ENCODE data around the gene ZNRD2.
"Not testable (repeated sequence)": the region's sequence is repeated elsewhere in the genome, so short reads cannot be mapped to it uniquely, and the experiment has no call there.

Gene ZNRD2

DNA sequence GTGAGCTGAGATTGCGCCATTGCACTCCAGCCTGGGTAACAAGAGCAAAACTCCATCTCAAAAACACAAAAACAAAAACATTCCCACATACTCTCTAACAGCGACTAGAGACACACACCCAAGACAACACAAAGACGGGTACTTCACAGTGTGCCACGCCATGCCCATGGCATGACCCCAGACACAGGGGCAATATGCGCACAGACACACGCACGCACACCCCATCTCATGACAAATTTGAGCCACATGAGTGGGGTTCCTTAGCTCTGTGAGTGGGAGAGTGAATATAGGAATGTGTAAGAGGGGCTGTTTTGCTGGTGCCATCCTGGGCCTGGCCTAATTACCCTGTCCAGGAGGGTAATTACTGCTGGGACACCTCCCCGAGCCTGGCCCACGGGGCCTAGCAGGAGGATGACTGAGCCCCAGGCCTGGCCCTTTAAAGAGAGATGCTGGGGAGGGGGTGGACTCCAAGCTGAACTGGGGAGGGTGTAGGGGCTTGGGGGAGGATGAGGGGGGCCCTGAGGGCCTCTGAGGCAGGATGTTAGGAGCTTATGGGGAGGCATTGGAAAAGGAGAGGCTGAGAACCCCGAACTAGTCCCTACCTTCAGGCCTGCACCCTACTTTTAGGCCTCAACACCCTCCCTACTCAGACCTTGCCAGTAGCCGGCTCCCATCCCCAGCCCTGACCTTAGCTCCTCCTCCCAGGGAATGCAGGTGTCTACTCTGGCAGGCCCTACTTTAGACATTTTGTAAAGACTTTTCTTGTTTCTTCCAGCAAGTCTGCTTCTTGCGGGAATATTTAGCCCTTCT lies 13.6 kb upstream of the ZNRD2 start:
- DNase-seq: no peak

- DNase-seq: no peak
Measured at GRCh38 chr11:65557280-65558001, 12.8 kb upstream of the ZNRD2 start.

DNA sequence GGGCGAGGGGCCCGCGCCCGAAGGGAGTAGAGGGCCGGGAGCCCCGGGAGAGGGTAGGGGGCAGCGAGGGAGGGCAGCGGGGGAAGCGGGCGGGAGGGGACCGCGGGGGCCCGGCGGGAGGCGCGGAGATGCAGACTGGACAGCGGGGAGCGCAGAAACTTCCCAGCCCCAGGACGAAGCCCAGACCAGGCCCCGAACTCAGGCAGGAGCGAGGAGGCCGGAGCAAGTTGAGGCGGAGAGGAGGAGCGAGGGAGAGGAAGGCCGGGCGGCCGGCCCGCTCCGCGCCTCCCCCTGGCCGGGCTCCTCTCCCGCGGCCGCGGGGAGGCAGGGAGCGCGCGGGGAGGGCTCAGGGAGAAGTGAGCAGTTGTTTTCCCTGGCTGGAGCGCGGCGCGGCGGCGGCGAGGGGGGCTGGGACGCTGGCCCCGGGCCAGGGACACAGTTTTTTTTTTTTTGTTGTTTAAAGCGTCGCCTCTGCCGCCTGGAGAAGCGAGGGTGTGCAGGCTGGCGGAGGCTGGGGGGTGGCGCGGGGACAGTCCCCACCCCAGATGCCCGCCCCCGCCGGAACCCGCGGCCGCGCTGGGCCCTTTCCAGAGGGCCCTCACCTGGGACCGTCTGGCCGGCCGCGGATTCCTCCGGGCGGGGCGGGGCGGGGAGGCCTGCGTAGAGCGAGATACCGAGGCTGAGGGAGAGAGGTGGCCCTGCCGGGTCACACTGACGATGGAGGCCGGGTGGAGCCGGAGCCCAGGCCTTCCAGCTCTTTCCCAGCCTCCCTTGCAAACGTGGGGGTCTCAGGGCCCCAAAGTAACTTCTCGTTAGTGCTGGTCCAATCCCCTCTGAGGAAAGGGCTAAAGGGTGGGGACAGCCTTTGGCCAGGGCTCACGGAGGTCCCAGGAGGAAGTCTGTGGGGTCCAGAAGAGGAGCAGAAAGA lies 12.0 kb upstream of the ZNRD2 start, which contains the start of gene LTBP3:
TSS of gene LTBP3 (minus strand) at position 358 of the 928 bp plus-strand sequence. CDS start 400 bp downstream, outside the sequence.
- peak; percentile 66 for DNase-seq

- DNase-seq: peak; percentile 69
Measured at GRCh38 chr11:65558930-65559509, 11.3 kb upstream of the ZNRD2 start.

GRCh38 chr11:65559535-65559934 lies 10.7 kb upstream of the ZNRD2 start:
- DNase-seq: peak; percentile 58

GRCh38 chr11:65559951-65560537 lies 10.2 kb upstream of the ZNRD2 start:
- DNase-seq: no peak

DNA sequence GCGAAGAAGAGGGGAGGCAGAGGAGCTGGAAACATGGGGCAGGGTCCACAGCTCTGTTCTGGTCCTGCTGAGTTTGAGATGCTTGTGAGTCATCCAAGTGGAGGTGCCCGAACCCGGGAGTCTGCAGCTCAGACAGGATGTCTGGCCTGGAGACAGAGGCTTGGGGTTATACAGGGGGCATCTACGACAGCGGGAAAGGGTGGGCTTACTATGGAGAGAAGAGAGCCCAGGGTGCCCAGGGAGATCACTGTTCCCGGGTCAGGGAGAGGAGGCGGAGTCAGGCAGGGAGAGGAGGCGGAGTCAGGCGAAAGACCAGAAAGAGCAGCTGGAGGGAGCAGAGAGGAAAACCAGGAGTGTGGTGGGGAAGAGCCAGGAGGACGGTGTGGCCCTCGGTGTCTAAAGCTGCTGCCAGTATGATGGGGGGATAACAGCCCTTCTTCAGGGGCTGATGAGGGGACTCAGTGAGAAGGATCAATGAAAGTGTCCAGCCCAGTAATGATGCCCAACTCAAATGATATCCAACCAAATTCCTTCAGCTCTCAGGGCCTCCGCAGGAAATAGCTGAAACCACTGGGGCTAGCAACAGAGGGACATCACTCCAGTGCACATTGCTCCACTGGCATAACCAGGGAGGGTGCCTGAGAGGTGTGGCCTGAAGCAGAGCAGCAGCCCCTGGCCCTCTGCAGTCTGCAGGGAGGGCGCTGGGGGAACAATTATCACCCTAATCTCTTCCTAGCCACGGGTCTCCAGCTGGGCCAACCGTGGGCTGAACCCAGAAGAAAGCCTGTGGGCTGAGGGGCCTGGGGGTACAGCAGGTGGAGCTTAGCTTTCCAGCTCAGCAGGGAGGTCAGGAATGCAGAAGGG lies 9.5 kb upstream of the ZNRD2 start:
- DNase-seq: no peak

DNA sequence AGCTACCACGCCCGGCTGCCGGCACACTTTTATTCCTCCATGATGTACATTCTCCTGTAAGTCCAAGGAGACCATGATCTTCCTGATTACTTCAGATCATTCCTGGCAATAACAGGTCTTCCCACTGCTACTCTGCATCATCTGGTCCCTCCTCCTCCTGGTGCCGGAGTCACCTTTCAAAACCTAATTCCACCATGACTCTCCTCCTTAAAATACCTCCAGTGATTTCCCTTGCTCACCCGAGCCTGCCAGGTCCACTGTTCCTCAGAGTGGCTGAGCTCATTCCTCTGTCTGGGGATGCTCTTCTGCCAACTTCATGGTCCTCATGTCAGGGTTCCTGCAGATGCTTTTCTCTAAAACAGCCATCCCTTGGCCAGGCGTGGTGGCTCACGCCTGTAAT lies 8.3 kb upstream of the ZNRD2 start:
- DNase-seq: no peak

DNA sequence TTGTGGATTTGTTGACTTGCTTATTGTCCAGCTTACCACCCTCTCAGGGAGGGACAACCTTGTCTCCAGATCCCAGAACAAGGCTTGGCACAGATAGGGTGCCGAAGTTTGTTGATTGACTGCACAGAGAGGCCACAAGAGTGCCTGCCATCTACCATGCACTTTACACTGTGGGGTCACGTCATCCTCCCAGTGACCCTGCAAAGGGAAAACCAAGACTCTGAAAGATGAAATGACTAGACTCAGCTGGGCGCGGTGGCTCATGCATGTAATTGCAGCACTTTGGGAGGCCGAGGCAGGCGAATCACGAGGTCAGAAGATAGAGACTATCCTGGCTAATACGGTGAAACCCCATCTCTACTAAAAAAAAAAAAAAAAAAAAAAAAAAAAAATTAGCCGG lies 7.5 kb upstream of the ZNRD2 start:
- no peak for DNase-seq

GRCh38 chr11:65563601-65564000 lies 6.7 kb upstream of the ZNRD2 start:
- no peak for DNase-seq

DNA sequence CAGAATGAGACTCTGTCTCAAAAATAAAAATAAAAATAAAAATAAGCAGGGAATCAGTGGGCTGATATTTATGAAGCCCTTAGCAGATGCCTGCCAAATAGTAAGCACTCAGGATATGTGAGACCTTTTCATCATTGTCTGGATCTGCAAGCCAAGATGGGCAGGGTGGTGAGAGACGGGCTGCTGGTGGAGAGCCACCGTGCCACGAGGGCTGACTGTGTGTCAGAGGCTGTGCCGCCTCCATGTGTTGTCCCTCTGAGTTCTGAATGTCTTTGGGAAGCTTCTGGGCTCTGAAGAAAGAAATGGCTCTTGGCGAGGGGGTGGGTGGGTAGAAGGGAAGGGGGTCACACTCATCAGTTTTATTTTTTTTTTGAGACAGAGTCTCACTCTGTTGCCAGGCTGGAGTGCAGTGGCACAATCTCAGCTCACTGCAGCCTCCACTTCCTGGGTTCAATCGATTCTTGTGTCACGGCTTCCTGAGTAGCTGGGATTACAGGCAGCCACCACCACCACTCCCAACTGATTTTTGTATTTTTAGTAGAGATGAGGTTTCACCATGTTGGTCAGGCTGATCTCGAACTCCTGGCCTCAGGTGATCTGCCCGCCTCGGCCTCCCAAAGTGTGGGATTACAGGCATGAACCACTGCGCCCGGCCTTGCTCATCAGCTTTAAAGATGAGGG lies 5.3 kb upstream of the ZNRD2 start:
- DNase-seq: not testable (repeated sequence)

GRCh38 chr11:65565624-65566453 lies 4.4 kb upstream of the ZNRD2 start:
- DNase-seq: no peak

- no peak for DNase-seq
Measured at GRCh38 chr11:65569164-65569972, 909 bp upstream of the ZNRD2 start.

- no peak for DNase-seq
Measured at GRCh38 chr11:65571420-65571819, 1.1 kb downstream of the ZNRD2 start.

DNA sequence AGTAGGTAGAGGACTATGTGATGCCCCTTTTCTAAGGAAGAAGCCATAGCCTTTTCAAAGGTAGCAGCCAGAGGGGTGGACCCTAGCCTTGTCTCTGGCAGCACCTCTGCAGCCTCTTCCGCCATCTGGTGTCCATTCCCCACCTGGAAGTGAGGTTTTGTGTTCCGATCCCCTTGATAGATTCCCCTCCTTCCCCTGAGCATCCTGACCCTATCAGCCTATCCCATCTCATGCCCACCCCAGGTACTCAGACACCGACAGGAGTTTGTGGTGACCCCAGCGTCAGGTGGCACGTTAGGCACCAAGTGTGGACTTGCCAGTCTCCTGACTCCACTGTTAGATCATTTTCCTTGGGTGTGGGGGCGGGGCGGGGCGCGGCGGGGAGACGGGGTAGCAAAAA lies 1.7 kb downstream of the ZNRD2 start:
- no peak for DNase-seq

- peak; percentile 92 for DNase-seq
Measured at GRCh38 chr11:65572356-65573051, 2.2 kb downstream of the ZNRD2 start, which contains the start of gene FAM89B. Gene FAM89B (plus strand): TSS chr11:65572538. CDS start chr11:65572670, 132 bp downstream.

GRCh38 chr11:65573391-65574079 lies 3.3 kb downstream of the ZNRD2 start:
- no peak for DNase-seq
